Measurements from ENCODE around the gene SLC19A1. TPM values are rescaled to one million over a fixed set of nuclear protein-coding genes. Genes with fewer than 3 reads are reported as not detected.

Gene SLC19A1
- polyA plus RNA-seq, 3 donors = 25.0 to 53.0 (median 39.9) TPM

DNA sequence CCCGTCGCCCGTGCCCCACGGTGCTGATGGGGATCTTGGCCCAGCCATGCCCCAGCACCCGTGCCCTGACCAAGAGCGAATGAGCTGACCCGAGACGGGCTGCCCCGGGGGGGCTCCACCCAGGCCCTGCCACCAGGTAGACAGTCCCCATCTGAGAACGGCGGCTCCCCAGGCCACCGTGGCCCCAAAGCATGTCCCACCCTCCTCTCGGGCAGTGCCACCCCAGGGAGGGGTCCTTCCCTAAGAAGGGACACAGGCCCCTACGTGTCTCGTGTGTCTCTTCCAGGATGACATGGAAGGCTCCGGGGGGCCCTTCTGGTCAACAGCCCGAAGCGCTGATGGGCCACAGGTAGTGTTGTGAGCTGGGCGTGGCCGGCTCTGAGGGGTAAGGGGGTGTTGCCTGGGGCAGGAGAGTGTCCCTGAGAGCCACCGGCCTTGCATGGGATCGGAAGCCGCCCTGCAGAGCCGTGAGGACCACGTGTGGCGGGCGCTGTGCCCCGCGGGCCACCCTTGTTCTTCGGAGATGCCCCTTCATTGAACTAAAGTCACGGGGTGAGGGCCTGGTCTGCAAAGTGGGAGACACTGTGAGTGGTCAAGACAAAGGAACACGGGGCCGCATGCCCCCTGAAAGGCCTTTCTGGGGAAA is 55.0 kb downstream of the SLC19A1 start:
- no peak for DNase-seq
- H3K27me3 Mint-ChIP-seq (ENCODE audit: low read depth in 3 of 3) = peaks cover 0 to 6% (median 5%) of the 10 kb centered on the region in 3 donors
- H3K27me3 ChIP-seq (ENCODE audit: control insufficient read depth in 2 of 2, insufficient read depth in 2 of 2, low read length in 2 of 2) = no peaks in the 10 kb centered on the region
- intact Hi-C loops (cut with micrococcal nuclease) = no loop called here
- no peaks in the 10 kb centered on the region for H4K20me1 ChIP-seq (ENCODE audit: insufficient read depth, low read length)
- no peak overlapping the region for H3K9ac ChIP-seq (ENCODE audit: insufficient read depth, low read length, poor library complexity, severe bottlenecking)
- H3K9me3 Mint-ChIP-seq = no peaks in the 10 kb centered on the region
- H3K79me2 ChIP-seq (ENCODE audit: insufficient read depth, low read length) = no peaks in the 10 kb centered on the region
- H3K27ac Mint-ChIP-seq = peak overlapping the region in 1 of 7 donors; percentile 36
- no peaks in the 10 kb centered on the region for H3K36me3 ChIP-seq (replicated peaks in 1 of 2; ENCODE audit: control insufficient read depth in 1 of 2, insufficient read depth in 2 of 2, low read length in 2 of 2)
- peaks cover 17 to 21% of the 10 kb centered on the region in 2 donors for H3K4me1 ChIP-seq (ENCODE audit: control insufficient read depth in 1 of 2, insufficient read depth in 2 of 2, low read length in 2 of 2)
- H2AFZ ChIP-seq (ENCODE audit: insufficient read depth, low read depth, low read length, poor library complexity, severe bottlenecking) = no peak overlapping the region
- 97% methylated on average over 28 of the region's 33 CpGs for WGBS (ENCODE audit: insufficient coverage)
- H3K36me3 Mint-ChIP-seq = no peaks in the 10 kb centered on the region
- H3K4me3 Mint-ChIP-seq = no peak overlapping the region
- H3K27ac ChIP-seq (ENCODE audit: low read depth in 1 of 2, low read length in 2 of 2) = no peak overlapping the region
- H3K9me3 ChIP-seq (replicated peaks in 1 of 2; ENCODE audit: control insufficient read depth in 1 of 2, insufficient read depth in 1 of 2, low read length in 2 of 2) = no peaks in the 10 kb centered on the region
- H3K4me1 Mint-ChIP-seq = peaks cover 18% of the 10 kb centered on the region
- no peak overlapping the region for H3K4me2 ChIP-seq (replicated peaks; ENCODE audit: extremely low read depth, low read length, poor library complexity, severe bottlenecking)
- H3K4me3 ChIP-seq (replicated peaks in 1 of 3; ENCODE audit: low read depth in 2 of 3, low read length in 3 of 3) = no peak overlapping the region
- TF ChIP-seq, protein P1, sequence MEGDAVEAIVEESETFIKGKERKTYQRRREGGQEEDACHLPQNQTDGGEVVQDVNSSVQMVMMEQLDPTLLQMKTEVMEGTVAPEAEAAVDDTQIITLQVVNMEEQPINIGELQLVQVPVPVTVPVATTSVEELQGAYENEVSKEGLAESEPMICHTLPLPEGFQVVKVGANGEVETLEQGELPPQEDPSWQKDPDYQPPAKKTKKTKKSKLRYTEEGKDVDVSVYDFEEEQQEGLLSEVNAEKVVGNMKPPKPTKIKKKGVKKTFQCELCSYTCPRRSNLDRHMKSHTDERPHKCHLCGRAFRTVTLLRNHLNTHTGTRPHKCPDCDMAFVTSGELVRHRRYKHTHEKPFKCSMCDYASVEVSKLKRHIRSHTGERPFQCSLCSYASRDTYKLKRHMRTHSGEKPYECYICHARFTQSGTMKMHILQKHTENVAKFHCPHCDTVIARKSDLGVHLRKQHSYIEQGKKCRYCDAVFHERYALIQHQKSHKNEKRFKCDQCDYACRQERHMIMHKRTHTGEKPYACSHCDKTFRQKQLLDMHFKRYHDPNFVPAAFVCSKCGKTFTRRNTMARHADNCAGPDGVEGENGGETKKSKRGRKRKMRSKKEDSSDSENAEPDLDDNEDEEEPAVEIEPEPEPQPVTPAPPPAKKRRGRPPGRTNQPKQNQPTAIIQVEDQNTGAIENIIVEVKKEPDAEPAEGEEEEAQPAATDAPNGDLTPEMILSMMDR (IDR thresholded peaks at IDR 0.05) = no peak

DNA sequence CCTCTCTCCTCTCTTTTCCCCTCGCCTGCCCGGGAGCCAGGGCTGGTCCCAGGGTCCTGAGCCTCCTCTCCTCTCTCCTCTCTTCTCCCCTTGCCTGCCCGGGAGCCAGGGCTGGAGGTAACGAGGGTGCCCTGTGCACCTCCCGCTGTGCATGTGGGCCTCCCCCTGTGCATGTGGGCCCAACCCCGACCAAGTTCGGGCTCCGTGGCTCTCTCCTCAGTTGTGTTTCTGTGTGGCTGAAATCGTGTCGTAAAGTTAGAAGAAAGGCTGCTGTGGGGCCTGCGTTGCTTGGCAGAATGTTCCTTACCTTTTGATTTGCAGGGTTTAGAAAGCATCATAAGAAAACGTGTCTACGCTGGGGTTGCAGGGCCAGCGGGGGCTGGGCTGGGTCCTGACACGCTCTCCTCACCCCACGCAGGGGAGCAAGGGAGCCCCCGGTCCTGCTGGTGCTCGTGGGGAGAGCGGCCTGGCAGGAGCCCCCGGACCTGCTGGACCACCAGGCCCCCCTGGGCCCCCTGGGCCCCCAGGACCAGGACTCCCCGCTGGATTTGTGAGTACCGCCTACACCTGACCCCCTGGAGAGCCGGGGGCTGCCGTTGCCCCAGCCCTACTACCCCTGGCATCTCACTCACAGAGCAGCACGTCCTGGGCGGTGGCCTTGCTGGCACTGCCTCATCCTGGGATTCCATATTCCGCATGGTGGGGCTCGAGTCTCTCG is 55.6 kb downstream of the SLC19A1 start:
- Histone ChIP-seq H3K4me2 (replicated peaks; ENCODE audit: extremely low read depth, low read length, poor library complexity, severe bottlenecking) (no peak overlapping the region), H3K36me3 (replicated peaks in 1 of 2; ENCODE audit: control insufficient read depth in 1 of 2, insufficient read depth in 2 of 2, low read length in 2 of 2) (no peaks in the 10 kb centered on the region), H3K27ac (ENCODE audit: low read depth in 1 of 2, low read length in 2 of 2) (no peak overlapping the region), H3K4me3 (replicated peaks in 1 of 3; ENCODE audit: low read depth in 2 of 3, low read length in 3 of 3) (no peak overlapping the region), H3K9ac (ENCODE audit: insufficient read depth, low read length, poor library complexity, severe bottlenecking) (no peak overlapping the region), H3K9me3 (replicated peaks in 1 of 2; ENCODE audit: control insufficient read depth in 1 of 2, insufficient read depth in 1 of 2, low read length in 2 of 2) (no peaks in the 10 kb centered on the region), H2AFZ (ENCODE audit: insufficient read depth, low read depth, low read length, poor library complexity, severe bottlenecking) (no peak overlapping the region), H3K4me1 (ENCODE audit: control insufficient read depth in 1 of 2, insufficient read depth in 2 of 2, low read length in 2 of 2) (peaks cover 23 to 27% of the 10 kb centered on the region in 2 donors), H3K79me2 (ENCODE audit: insufficient read depth, low read length) (no peaks in the 10 kb centered on the region), H4K20me1 (ENCODE audit: insufficient read depth, low read length) (no peaks in the 10 kb centered on the region), H3K27me3 (ENCODE audit: control insufficient read depth in 2 of 2, insufficient read depth in 2 of 2, low read length in 2 of 2) (no peaks in the 10 kb centered on the region)
- intact Hi-C loops (cut with micrococcal nuclease) = no loop called here
- Mint-ChIP-seq H3K27me3 (ENCODE audit: low read depth in 3 of 3) (peaks cover under 1 to 5% (median 4%) of the 10 kb centered on the region in 3 donors), H3K4me3 (no peak overlapping the region), H3K4me1 (peaks cover 22% of the 10 kb centered on the region), H3K27ac (no peak overlapping the region), H3K9me3 (no peaks in the 10 kb centered on the region), H3K36me3 (no peaks in the 10 kb centered on the region)
- DNase-seq = no peak
- TF ChIP-seq, protein P1 (IDR thresholded peaks at IDR 0.05) = no peak
- 95% methylated on average over 24 of the region's 29 CpGs for WGBS (ENCODE audit: insufficient coverage)
